Type B pancreatic cell (in vitro differentiated cells): ENCODE data around the gene LCOR. TPM values are rescaled to one million over a fixed set of nuclear protein-coding genes. Genes with fewer than 3 reads are reported as not detected.

Experiments used
- DNase-seq: peaks from one replicate; pipeline ENCODE4 v3.0.0; 2021; ENCODE audit warnings: mixed read lengths; ENCODE audit not compliant: unreplicated experiment; ENCODE audit errors: extremely low spot score
- H3K27ac Mint-ChIP-seq: 2 replicates; pipeline ENCODE4 v1.8.0; 2021; ENCODE audit warnings: mild to moderate bottlenecking, mixed read lengths
- H3K27me3 Mint-ChIP-seq: 2 replicates; pipeline ENCODE4 v1.8.0; 2021; ENCODE audit warnings: mixed read lengths
- H3K36me3 Mint-ChIP-seq: 2 replicates; pipeline ENCODE4 v1.8.0; 2021; ENCODE audit warnings: mixed read lengths
- H3K4me1 Mint-ChIP-seq: one replicate; pipeline ENCODE4 v1.8.0; 2021; ENCODE audit warnings: mixed read lengths; ENCODE audit not compliant: unreplicated experiment
- H3K4me3 Mint-ChIP-seq: 2 replicates; pipeline ENCODE4 v1.8.0; 2021; ENCODE audit warnings: mild to moderate bottlenecking, mixed read lengths
- H3K9me3 Mint-ChIP-seq: 2 replicates; pipeline ENCODE4 v1.8.0; 2021; ENCODE audit warnings: mixed read lengths
- CTCF ChIP-seq: fragments of 200-600 bp; sonication (generic); conservative IDR thresholded peaks from 2 replicates; pipeline ENCODE4 v1.5.0; 2021; ENCODE audit warnings: antibody characterized with exemption, mild to moderate bottlenecking
- total RNA-seq: library from RNA; stranded (reverse); gene quantifications from 2 replicates; pipeline ENCODE4 v1.2.1, GENCODE V29; 2021; ENCODE audit warnings: low replicate concordance

The LCOR gene
- total RNA-seq, 1 donor from 2014 or later: 55.1 TPM

GRCh38 chr10:96975136-96975535, 143.0 kb downstream of the LCOR start:
- no peak for DNase-seq
- no peak for TF ChIP-seq CTCF
- H3K27me3 Mint-ChIP-seq: no peaks in the 10 kb centered on the region
- H3K4me1 Mint-ChIP-seq: peaks cover 20% of the 10 kb centered on the region
- H3K27ac Mint-ChIP-seq: no peak overlapping the region
- H3K36me3 Mint-ChIP-seq: no peaks in the 10 kb centered on the region
- H3K4me3 Mint-ChIP-seq: no peak overlapping the region
- H3K9me3 Mint-ChIP-seq: no peaks in the 10 kb centered on the region

- no peak for TF ChIP-seq CTCF
- peaks cover 9% of the 10 kb centered on the region for H3K4me1 Mint-ChIP-seq
- no peak overlapping the region for H3K27ac Mint-ChIP-seq
- DNase-seq: no peak
- no peak overlapping the region for H3K4me3 Mint-ChIP-seq
- no peaks in the 10 kb centered on the region for H3K27me3 Mint-ChIP-seq
- no peaks in the 10 kb centered on the region for H3K9me3 Mint-ChIP-seq
- peaks cover 13% of the 10 kb centered on the region for H3K36me3 Mint-ChIP-seq
Observed at GRCh38 chr10:96978621-96979154, 146.6 kb downstream of the LCOR start.

- Mint-ChIP-seq H3K27me3 (no peaks in the 10 kb centered on the region), H3K9me3 (no peaks in the 10 kb centered on the region), H3K4me3 (no peak overlapping the region), H3K4me1 (peaks cover 10% of the 10 kb centered on the region), H3K36me3 (peaks cover 13% of the 10 kb centered on the region), H3K27ac (no peak overlapping the region)
- DNase-seq: no peak
- no peak for TF ChIP-seq CTCF
Observed at GRCh38 chr10:96982149-96982930, 150.2 kb downstream of the LCOR start.

GRCh38 chr10:96984541-96985131, 152.5 kb downstream of the LCOR start:
- no peak for TF ChIP-seq CTCF
- Mint-ChIP-seq H3K4me1 (peaks cover 10% of the 10 kb centered on the region), H3K27me3 (no peaks in the 10 kb centered on the region), H3K36me3 (peaks cover 13% of the 10 kb centered on the region), H3K9me3 (no peaks in the 10 kb centered on the region), H3K27ac (no peak overlapping the region), H3K4me3 (no peak overlapping the region)
- no peak for DNase-seq

- no peak for TF ChIP-seq CTCF
- Mint-ChIP-seq H3K36me3 (peaks cover 6% of the 10 kb centered on the region), H3K9me3 (no peaks in the 10 kb centered on the region), H3K27me3 (no peaks in the 10 kb centered on the region), H3K4me1 (peaks cover 10% of the 10 kb centered on the region), H3K4me3 (no peak overlapping the region), H3K27ac (no peak overlapping the region)
- no peak for DNase-seq
Observed at GRCh38 chr10:96986200-96986856, 154.2 kb downstream of the LCOR start.
